BE2C (cell line): ENCODE data around the gene PGM3.

Experiments
- DNase-seq: peaks from one replicate; pipeline ENCODE4 v3.0.0-alpha.2; 2020
- H3K27me3 ChIP-seq: fragments of 250-450 bp; sonication (Bioruptor Pico); 2 replicates; pipeline ENCODE4 v1.5.1; 2020; ENCODE audit warnings: mild to moderate bottlenecking
- H3K36me3 ChIP-seq: fragments of 250-450 bp; sonication (Bioruptor Pico); 2 replicates; pipeline ENCODE4 v1.5.1; 2020; ENCODE audit warnings: mild to moderate bottlenecking
- H3K4me1 ChIP-seq: fragments of 250-450 bp; sonication (Bioruptor Pico); 2 replicates; pipeline ENCODE4 v1.5.1; 2020
- H3K4me3 ChIP-seq: 2 replicates; pipeline ENCODE4 v1.5.1; 2011; ENCODE audit warnings: low read depth, low read length
- H3K9me3 ChIP-seq: fragments of 250-450 bp; sonication (Bioruptor Pico); 2 replicates; pipeline ENCODE4 v1.5.1; 2020
- CTCF ChIP-seq: IDR thresholded peaks from 2 replicates; pipeline ENCODE4 v1.5.1; 2012; ENCODE audit warnings: mild to moderate bottlenecking, low read depth, low read length

The PGM3 gene

GRCh38 chr6:83188501-83188900 is 4.6 kb downstream of the PGM3 start:
- no peaks in the 10 kb centered on the region; the same call in 1 of the 2 replicates for H3K4me1 ChIP-seq
- peaks cover 46% of the 10 kb centered on the region for H3K36me3 ChIP-seq
- no peak overlapping the region for H3K4me3 ChIP-seq
- no peak for DNase-seq
- no peaks in the 10 kb centered on the region for H3K9me3 ChIP-seq
- no peaks in the 10 kb centered on the region for H3K27me3 ChIP-seq
- no peak for TF ChIP-seq CTCF

GRCh38 chr6:83185096-83185495 is 8.0 kb downstream of the PGM3 start:
- H3K4me1 ChIP-seq, result no peaks in the 10 kb centered on the region
- TF ChIP-seq CTCF, result no peak
- H3K27me3 ChIP-seq, result no peaks in the 10 kb centered on the region
- H3K9me3 ChIP-seq, result no peaks in the 10 kb centered on the region
- peaks cover 61% of the 10 kb centered on the region for H3K36me3 ChIP-seq
- H3K4me3 ChIP-seq, result no peak overlapping the region
- no peak for DNase-seq

GRCh38 chr6:83183082-83183828 is 9.8 kb downstream of the PGM3 start:
- no peak for TF ChIP-seq CTCF
- no peak overlapping the region for H3K4me3 ChIP-seq
- peaks cover 57% of the 10 kb centered on the region for H3K36me3 ChIP-seq

GRCh38 chr6:83182114-83182513 is 11.0 kb downstream of the PGM3 start:
- TF ChIP-seq CTCF, result no peak
- H3K4me1 ChIP-seq, result no peaks in the 10 kb centered on the region
- no peak for DNase-seq
- H3K4me3 ChIP-seq, result no peak overlapping the region
- no peaks in the 10 kb centered on the region for H3K27me3 ChIP-seq
- peaks cover 53% of the 10 kb centered on the region for H3K36me3 ChIP-seq
- no peaks in the 10 kb centered on the region for H3K9me3 ChIP-seq

More at GRCh38 chr6:83183082-83183828, 9.8 kb downstream of the PGM3 start:
- DNase-seq, result no peak
- Histone ChIP-seq H3K27me3 (no peaks in the 10 kb centered on the region), H3K4me1 (no peaks in the 10 kb centered on the region), H3K9me3 (no peaks in the 10 kb centered on the region)

- no peaks in the 10 kb centered on the region for H3K27me3 ChIP-seq
- DNase-seq, result no peak
- no peaks in the 10 kb centered on the region for H3K4me1 ChIP-seq
- H3K36me3 ChIP-seq, result peaks cover 47% of the 10 kb centered on the region
- H3K9me3 ChIP-seq, result no peaks in the 10 kb centered on the region
- H3K4me3 ChIP-seq, result no peak overlapping the region
- TF ChIP-seq CTCF, result no peak
Observed at GRCh38 chr6:83180426-83180950, 12.6 kb downstream of the PGM3 start.

GRCh38 chr6:83176246-83176645 is 16.8 kb downstream of the PGM3 start:
- H3K36me3 ChIP-seq, result peaks cover 46% of the 10 kb centered on the region
- H3K9me3 ChIP-seq, result no peaks in the 10 kb centered on the region
- H3K4me1 ChIP-seq, result no peaks in the 10 kb centered on the region
- no peak overlapping the region for H3K4me3 ChIP-seq
- no peak for DNase-seq
- TF ChIP-seq CTCF, result no peak
- no peaks in the 10 kb centered on the region for H3K27me3 ChIP-seq
